GM23338 (cell line): ENCODE measurements around the gene RAPGEF3. TPM values are rescaled to one million over a fixed set of nuclear protein-coding genes. Genes with fewer than 3 reads are reported as not detected.

Experiments
- ATAC-seq: fragments of 200-7000 bp; cut with Tn5 transposase; 3 replicates; pipeline ENCODE4 v1.9.1; 2020
- DNase-seq: peaks from one replicate; pipeline ENCODE4 v3.0.0-alpha.2; 2015; ENCODE audit warnings: low spot score
- H2AFZ ChIP-seq: fragments of 200-600 bp; sonication (generic); 2 replicates; pipeline ENCODE4 v1.8.0; 2016; ENCODE audit warnings: antibody characterized with exemption, mild to moderate bottlenecking, moderate library complexity
- H3F3A ChIP-seq: fragments of 200-600 bp; sonication (generic); replicated peaks from 2 replicates; pipeline ENCODE4 v1.8.0; 2017; ENCODE audit warnings: antibody characterized with exemption, mixed run types, low read depth
- H3K27ac ChIP-seq: fragments of 200-600 bp; sonication (generic); 2 replicates; pipeline ENCODE4 v1.6.1; 2016; ENCODE audit warnings: low read depth
- H3K27me3 ChIP-seq: fragments of 200-600 bp; sonication (generic); 2 replicates; pipeline ENCODE4 v1.8.0; 2016; ENCODE audit warnings: mild to moderate bottlenecking, mixed run types, moderate library complexity; ENCODE audit not compliant: insufficient read depth
- H3K36me3 ChIP-seq: fragments of 200-600 bp; sonication (generic); 2 replicates; pipeline ENCODE4 v1.8.0; 2016; ENCODE audit warnings: mild to moderate bottlenecking; ENCODE audit not compliant: insufficient read depth
- H3K4me1 ChIP-seq: fragments of 200-600 bp; sonication (generic); 2 replicates; pipeline ENCODE4 v1.8.0; 2016; ENCODE audit warnings: mild to moderate bottlenecking, moderate library complexity; ENCODE audit not compliant: insufficient read depth
- H3K4me2 ChIP-seq: fragments of 200-600 bp; sonication (generic); 2 replicates; pipeline ENCODE4 v1.7.1; 2017; ENCODE audit warnings: mixed run types
- H3K4me3 ChIP-seq: fragments of 200-600 bp; sonication (generic); 2 replicates; pipeline ENCODE4 v1.6.1; 2016; ENCODE audit warnings: mixed run types
- H3K79me2 ChIP-seq: fragments of 200-600 bp; sonication (generic); replicated peaks from 2 replicates; pipeline ENCODE4 v1.8.0; 2017; ENCODE audit warnings: mild to moderate bottlenecking; ENCODE audit not compliant: insufficient read depth
- H3K9me2 ChIP-seq: fragments of 200-600 bp; sonication (generic); 2 replicates; pipeline ENCODE4 v1.8.0; 2017; ENCODE audit not compliant: insufficient read depth
- H4K20me1 ChIP-seq: fragments of 200-600 bp; sonication (generic); replicated peaks from 2 replicates; pipeline ENCODE4 v1.8.0; 2017; ENCODE audit warnings: mild to moderate bottlenecking; ENCODE audit not compliant: insufficient read depth
- H3K27ac Mint-ChIP-seq: 2 replicates; pipeline ENCODE4 v1.8.0; 2020; ENCODE audit warnings: inconsistent platforms, mild to moderate bottlenecking, moderate library complexity, mixed read lengths
- H3K27me3 Mint-ChIP-seq: 3 replicates; pipeline ENCODE4 v1.8.0; 2022; ENCODE audit warnings: low read depth, mild to moderate bottlenecking, moderate library complexity, mixed read lengths, inconsistent platforms; ENCODE audit not compliant: insufficient read depth, poor library complexity
- H3K36me3 Mint-ChIP-seq: 3 replicates; pipeline ENCODE4 v1.8.0; 2021; ENCODE audit warnings: low read depth, mild to moderate bottlenecking, inconsistent platforms, moderate library complexity, mixed read lengths
- H3K4me1 Mint-ChIP-seq: 3 replicates; pipeline ENCODE4 v1.8.0; 2020; ENCODE audit warnings: mild to moderate bottlenecking, inconsistent platforms, mixed read lengths
- H3K4me3 Mint-ChIP-seq: 3 replicates; pipeline ENCODE4 v1.8.0; 2021; ENCODE audit warnings: moderate library complexity, mild to moderate bottlenecking, inconsistent platforms, mixed read lengths
- H3K9me3 Mint-ChIP-seq: 3 replicates; pipeline ENCODE4 v1.8.0; 2020; ENCODE audit warnings: moderate library complexity, mild to moderate bottlenecking, inconsistent platforms, mixed read lengths
- CREB1 ChIP-seq: fragments of 250-450 bp; sonication (Bioruptor Pico); IDR thresholded peaks from 2 replicates; pipeline ENCODE4 v1.5.0; 2020; ENCODE audit warnings: low read depth, mild to moderate bottlenecking, moderate library complexity
- JUNB ChIP-seq: IDR thresholded peaks from one replicate; pipeline ENCODE4 v1.6.1; 2016; ENCODE audit warnings: antibody characterized with exemption; ENCODE audit not compliant: unreplicated experiment
- STAT1 ChIP-seq: IDR thresholded peaks from one replicate; pipeline ENCODE4 v1.6.1; 2016; ENCODE audit warnings: antibody characterized with exemption; ENCODE audit not compliant: unreplicated experiment
- ZNF114 ChIP-seq: fragments of 250-450 bp; sonication (Bioruptor Pico); IDR thresholded peaks from 2 replicates; pipeline ENCODE4 v1.5.0; 2020; ENCODE audit warnings: mild to moderate bottlenecking, moderate library complexity
- polyA plus RNA-seq: library from polyadenylated mRNA; unstranded; fragments of >200 nt; fragmentation: Nextera tagmentation; extraction: Ambion mirVana; gene quantifications from 2 replicates; pipeline ENCODE4 v1.2.1, GENCODE V29; 2016
- total RNA-seq: library from RNA; depleted of rRNA; stranded (reverse); fragments of >200 nt; shearing (Covaris generic); gene quantifications from 2 replicates; pipeline ENCODE4 v1.2.3, GENCODE V29; 2014
- TF ChIP-seq, protein P1 (sequence below), 2 experiments: fragments of 200-600 bp in 1 of 2; sonication (generic) in 1 of 2; conservative IDR thresholded peaks; 2 replicates each; pipeline versions ENCODE4 v1.5.1 to v1.6.1; 2016 to 2017; ENCODE audit warnings: antibody characterized with exemption in 2 of 2, low read depth in 2 of 2, mild to moderate bottlenecking in 2 of 2, moderate library complexity in 1 of 2
- TF ChIP-seq, protein P2 (sequence below): fragments of 250-450 bp; sonication (Bioruptor Pico); IDR thresholded peaks from 2 replicates; pipeline ENCODE4 v1.5.0; 2020; ENCODE audit warnings: mild to moderate bottlenecking, moderate library complexity

Gene RAPGEF3
- total and polyA plus RNA-seq, 2 experiments from 2014 or later, result 2.3 to 11.8 TPM

DNA sequence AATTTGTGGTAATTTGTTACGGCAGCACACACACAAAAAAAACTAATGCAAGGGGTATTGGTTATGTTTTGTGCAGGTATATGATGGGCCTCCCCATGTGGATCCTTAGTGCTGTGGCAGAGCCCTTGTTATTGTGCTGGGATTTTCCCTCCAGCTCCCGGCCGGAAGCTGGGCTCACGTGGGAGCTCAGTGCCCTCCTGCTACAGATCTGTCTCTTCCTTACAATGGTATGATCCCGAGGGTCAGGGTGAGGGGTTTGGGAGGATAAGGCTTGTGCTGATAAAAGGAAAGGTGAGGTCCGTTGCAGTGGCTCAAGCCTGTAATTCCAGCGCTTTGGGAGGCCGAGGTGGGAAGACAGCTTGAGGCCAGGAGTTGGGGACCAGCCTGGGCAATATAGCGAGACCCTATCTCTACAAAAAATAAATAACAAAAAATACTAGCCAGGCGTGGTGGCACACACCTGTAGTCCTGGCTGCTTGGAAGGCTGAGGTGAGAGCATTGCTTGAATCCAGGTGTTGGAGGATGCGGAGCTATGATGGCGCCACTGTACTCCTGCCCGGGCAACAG is 13.5 kb upstream of the RAPGEF3 start (continued):
- TF ChIP-seq, protein P1, sequence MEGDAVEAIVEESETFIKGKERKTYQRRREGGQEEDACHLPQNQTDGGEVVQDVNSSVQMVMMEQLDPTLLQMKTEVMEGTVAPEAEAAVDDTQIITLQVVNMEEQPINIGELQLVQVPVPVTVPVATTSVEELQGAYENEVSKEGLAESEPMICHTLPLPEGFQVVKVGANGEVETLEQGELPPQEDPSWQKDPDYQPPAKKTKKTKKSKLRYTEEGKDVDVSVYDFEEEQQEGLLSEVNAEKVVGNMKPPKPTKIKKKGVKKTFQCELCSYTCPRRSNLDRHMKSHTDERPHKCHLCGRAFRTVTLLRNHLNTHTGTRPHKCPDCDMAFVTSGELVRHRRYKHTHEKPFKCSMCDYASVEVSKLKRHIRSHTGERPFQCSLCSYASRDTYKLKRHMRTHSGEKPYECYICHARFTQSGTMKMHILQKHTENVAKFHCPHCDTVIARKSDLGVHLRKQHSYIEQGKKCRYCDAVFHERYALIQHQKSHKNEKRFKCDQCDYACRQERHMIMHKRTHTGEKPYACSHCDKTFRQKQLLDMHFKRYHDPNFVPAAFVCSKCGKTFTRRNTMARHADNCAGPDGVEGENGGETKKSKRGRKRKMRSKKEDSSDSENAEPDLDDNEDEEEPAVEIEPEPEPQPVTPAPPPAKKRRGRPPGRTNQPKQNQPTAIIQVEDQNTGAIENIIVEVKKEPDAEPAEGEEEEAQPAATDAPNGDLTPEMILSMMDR (conservative IDR thresholded peaks at IDR 0.05; ENCODE audit: low read depth in 2 of 2), result no peak
- TF ChIP-seq ZNF114 (no peak), CREB1 (CRISPR knock-in tag) (no peak)

DNA sequence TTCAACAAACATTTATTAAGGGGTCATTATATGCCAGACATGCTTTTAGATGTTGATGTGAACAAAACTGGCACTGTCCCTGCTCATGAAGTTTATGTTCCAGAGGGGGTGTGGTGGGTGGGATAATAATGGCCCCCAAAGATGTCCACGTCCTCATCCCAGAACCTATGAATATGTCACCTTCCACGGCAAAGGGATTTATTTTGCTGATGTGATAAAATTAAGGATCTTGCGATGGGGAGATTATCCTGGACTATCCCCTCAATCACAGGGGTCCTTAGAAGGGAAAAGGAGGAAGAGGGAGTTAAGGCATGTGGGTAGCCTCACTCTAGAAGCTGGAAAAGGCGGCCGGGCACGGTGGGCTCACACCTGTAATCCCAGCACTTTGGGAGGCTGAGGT is 12.6 kb upstream of the RAPGEF3 start:
- Mint-ChIP-seq H3K4me3 (no peak overlapping the region), H3K4me1 (peaks cover 27% of the 10 kb centered on the region), H3K27me3 (peaks cover 14% of the 10 kb centered on the region), H3K27ac (no peak overlapping the region), H3K9me3 (no peaks in the 10 kb centered on the region), H3K36me3 (no peaks in the 10 kb centered on the region)
- Histone ChIP-seq H2AFZ (no peak overlapping the region), H3K4me1 (peaks cover 32% of the 10 kb centered on the region), H3F3A (peaks cover 15% of the 10 kb centered on the region), H4K20me1 (no peaks in the 10 kb centered on the region), H3K9me2 (no peaks in the 10 kb centered on the region), H3K27ac (no peak overlapping the region), H3K4me3 (no peak overlapping the region), H3K4me2 (no peak overlapping the region), H3K79me2 (no peaks in the 10 kb centered on the region), H3K27me3 (peaks cover 17% of the 10 kb centered on the region), H3K36me3 (no peaks in the 10 kb centered on the region)
- ATAC-seq (no peak), DNase-seq (no peak)
- TF ChIP-seq, protein P1 (conservative IDR thresholded peaks at IDR 0.05; ENCODE audit: low read depth in 2 of 2), result no peak
- TF ChIP-seq, protein P2, sequence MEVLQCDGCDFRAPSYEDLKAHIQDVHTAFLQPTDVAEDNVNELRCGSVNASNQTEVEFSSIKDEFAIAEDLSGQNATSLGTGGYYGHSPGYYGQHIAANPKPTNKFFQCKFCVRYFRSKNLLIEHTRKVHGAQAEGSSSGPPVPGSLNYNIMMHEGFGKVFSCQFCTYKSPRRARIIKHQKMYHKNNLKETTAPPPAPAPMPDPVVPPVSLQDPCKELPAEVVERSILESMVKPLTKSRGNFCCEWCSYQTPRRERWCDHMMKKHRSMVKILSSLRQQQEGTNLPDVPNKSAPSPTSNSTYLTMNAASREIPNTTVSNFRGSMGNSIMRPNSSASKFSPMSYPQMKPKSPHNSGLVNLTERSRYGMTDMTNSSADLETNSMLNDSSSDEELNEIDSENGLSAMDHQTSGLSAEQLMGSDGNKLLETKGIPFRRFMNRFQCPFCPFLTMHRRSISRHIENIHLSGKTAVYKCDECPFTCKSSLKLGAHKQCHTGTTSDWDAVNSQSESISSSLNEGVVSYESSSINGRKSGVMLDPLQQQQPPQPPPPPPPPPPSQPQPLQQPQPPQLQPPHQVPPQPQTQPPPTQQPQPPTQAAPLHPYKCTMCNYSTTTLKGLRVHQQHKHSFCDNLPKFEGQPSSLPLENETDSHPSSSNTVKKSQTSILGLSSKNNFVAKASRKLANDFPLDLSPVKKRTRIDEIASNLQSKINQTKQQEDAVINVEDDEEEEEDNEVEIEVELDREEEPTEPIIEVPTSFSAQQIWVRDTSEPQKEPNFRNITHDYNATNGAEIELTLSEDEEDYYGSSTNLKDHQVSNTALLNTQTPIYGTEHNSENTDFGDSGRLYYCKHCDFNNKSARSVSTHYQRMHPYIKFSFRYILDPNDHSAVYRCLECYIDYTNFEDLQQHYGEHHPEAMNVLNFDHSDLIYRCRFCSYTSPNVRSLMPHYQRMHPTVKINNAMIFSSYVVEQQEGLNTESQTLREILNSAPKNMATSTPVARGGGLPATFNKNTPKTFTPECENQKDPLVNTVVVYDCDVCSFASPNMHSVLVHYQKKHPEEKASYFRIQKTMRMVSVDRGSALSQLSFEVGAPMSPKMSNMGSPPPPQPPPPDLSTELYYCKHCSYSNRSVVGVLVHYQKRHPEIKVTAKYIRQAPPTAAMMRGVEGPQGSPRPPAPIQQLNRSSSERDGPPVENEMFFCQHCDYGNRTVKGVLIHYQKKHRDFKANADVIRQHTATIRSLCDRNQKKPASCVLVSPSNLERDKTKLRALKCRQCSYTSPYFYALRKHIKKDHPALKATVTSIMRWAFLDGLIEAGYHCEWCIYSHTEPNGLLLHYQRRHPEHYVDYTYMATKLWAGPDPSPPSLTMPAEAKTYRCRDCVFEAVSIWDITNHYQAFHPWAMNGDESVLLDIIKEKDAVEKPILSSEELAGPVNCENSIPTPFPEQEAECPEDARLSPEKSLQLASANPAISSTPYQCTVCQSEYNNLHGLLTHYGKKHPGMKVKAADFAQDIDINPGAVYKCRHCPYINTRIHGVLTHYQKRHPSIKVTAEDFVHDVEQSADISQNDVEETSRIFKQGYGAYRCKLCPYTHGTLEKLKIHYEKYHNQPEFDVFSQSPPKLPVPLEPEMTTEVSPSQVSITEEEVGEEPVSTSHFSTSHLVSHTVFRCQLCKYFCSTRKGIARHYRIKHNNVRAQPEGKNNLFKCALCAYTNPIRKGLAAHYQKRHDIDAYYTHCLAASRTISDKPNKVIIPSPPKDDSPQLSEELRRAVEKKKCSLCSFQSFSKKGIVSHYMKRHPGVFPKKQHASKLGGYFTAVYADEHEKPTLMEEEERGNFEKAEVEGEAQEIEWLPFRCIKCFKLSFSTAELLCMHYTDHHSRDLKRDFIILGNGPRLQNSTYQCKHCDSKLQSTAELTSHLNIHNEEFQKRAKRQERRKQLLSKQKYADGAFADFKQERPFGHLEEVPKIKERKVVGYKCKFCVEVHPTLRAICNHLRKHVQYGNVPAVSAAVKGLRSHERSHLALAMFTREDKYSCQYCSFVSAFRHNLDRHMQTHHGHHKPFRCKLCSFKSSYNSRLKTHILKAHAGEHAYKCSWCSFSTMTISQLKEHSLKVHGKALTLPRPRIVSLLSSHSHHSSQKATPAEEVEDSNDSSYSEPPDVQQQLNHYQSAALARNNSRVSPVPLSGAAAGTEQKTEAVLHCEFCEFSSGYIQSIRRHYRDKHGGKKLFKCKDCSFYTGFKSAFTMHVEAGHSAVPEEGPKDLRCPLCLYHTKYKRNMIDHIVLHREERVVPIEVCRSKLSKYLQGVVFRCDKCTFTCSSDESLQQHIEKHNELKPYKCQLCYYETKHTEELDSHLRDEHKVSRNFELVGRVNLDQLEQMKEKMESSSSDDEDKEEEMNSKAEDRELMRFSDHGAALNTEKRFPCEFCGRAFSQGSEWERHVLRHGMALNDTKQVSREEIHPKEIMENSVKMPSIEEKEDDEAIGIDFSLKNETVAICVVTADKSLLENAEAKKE (CRISPR knock-in tag), result no peak
- TF ChIP-seq STAT1 (no peak), JUNB (no peak), CREB1 (CRISPR knock-in tag) (no peak), ZNF114 (no peak)
